ENCODE measurements around the gene ZBED6. TPM values are rescaled to one million over a fixed set of nuclear protein-coding genes. Genes with fewer than 3 reads are reported as not detected.
A peak's percentile ranks its signal among the peaks of the same experiment; 100 is the strongest.

The ZBED6 gene
- total RNA-seq, 2 donors from 2014 or later = 21.9 to 33.9 TPM

GRCh38 chr1:203796236-203796605, 798 bp downstream of the ZBED6 start:
- DNase-seq = peak; percentile 51
- TF ChIP-seq CTCF (IDR thresholded peaks at IDR 0.05) = no peak
- H3K4me3 ChIP-seq = peak overlapping the region; percentile 63
- H3K27ac ChIP-seq = peak overlapping the region; percentile 86
- no peaks in the 10 kb centered on the region for H3K36me3 ChIP-seq
- peak overlapping the region; percentile 70 to 94 for H3K9ac ChIP-seq (ENCODE audit: low read depth in 2 of 2, low read length in 2 of 2)
- no peaks in the 10 kb centered on the region for H3K9me3 ChIP-seq
- intact Hi-C loops (cut with DNase I) = no loop called here
- H3K27me3 ChIP-seq = no peaks in the 10 kb centered on the region
- peaks cover 4% of the 10 kb centered on the region for H3K4me1 ChIP-seq

GRCh38 chr1:203797216-203797615, 1.8 kb downstream of the ZBED6 start:
- Histone ChIP-seq H3K9ac (ENCODE audit: low read depth in 2 of 2, low read length in 2 of 2) (no peak overlapping the region), H3K4me1 (peaks cover 4% of the 10 kb centered on the region), H3K4me3 (peak overlapping the region; percentile 63), H3K27ac (peak overlapping the region; percentile 86), H3K27me3 (no peaks in the 10 kb centered on the region), H3K9me3 (no peaks in the 10 kb centered on the region), H3K36me3 (no peaks in the 10 kb centered on the region)
- DNase-seq = no peak
- intact Hi-C loops (cut with DNase I) = no loop called here
- TF ChIP-seq CTCF (IDR thresholded peaks at IDR 0.05) = no peak

DNA sequence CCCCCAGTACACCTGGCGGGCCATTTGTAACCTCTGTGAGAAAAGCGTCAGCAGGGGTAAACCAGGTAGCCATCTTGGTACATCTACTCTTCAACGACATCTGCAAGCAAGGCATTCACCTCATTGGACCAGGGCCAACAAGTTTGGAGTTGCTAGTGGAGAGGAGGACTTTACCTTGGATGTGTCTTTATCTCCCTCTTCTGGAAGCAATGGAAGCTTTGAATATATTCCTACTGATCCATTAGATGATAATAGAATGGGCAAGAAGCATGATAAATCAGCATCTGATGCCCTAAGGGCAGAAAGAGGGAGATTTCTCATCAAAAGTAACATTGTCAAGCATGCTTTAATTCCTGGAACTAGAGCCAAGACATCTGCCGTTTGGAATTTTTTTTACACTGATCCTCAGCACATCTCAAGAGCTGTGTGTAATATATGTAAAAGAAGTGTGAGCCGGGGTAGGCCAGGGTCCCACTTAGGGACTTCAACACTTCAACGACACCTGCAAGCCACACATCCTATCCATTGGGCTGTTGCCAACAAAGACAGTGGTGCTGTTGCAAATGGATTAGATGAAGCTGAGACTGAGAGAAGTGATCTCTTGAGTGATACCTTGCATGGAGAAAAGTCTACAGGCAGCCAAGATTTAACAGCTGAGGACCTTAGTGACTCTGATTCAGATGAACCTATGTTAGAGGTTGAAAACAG, 2.7 kb downstream of the ZBED6 start:
- TF ChIP-seq CTCF (IDR thresholded peaks at IDR 0.05) = no peak
- Histone ChIP-seq H3K9ac (ENCODE audit: low read depth in 2 of 2, low read length in 2 of 2) (no peak overlapping the region), H3K4me3 (no peak overlapping the region), H3K36me3 (no peaks in the 10 kb centered on the region), H3K27me3 (no peaks in the 10 kb centered on the region), H3K4me1 (peaks cover 4% of the 10 kb centered on the region), H3K9me3 (no peaks in the 10 kb centered on the region), H3K27ac (no peak overlapping the region)
- intact Hi-C loops (cut with DNase I) = no loop called here
- peak; percentile 22 for DNase-seq

GRCh38 chr1:203799157-203799556, 3.7 kb downstream of the ZBED6 start:
- no peak for TF ChIP-seq CTCF (IDR thresholded peaks at IDR 0.05)
- Histone ChIP-seq H3K9me3 (no peaks in the 10 kb centered on the region), H3K4me1 (peaks cover 4% of the 10 kb centered on the region), H3K27ac (no peak overlapping the region), H3K4me3 (no peak overlapping the region), H3K9ac (ENCODE audit: low read depth in 2 of 2, low read length in 2 of 2) (no peak overlapping the region), H3K36me3 (no peaks in the 10 kb centered on the region), H3K27me3 (no peaks in the 10 kb centered on the region)
- DNase-seq = no peak
- intact Hi-C loops (cut with DNase I) = no loop called here

- DNase-seq = no peak
- no peak overlapping the region for H3K27ac ChIP-seq
- no peaks in the 10 kb centered on the region for H3K9me3 ChIP-seq
- no peaks in the 10 kb centered on the region for H3K27me3 ChIP-seq
- no peak overlapping the region for H3K9ac ChIP-seq (ENCODE audit: low read depth in 2 of 2, low read length in 2 of 2)
- no peak for TF ChIP-seq CTCF (IDR thresholded peaks at IDR 0.05)
- intact Hi-C loops (cut with DNase I) = no loop called here
- peaks cover 4% of the 10 kb centered on the region for H3K4me1 ChIP-seq
- no peak overlapping the region for H3K4me3 ChIP-seq
- H3K36me3 ChIP-seq = no peaks in the 10 kb centered on the region
These were observed 4.5 kb downstream of the ZBED6 start for GRCh38 chr1:203799971-203800370.
